Hematopoietic multipotent progenitor cell treated with erythropoietin and hydrocortisone succinate and interleukin-3 and kit ligand, for 4 days (in vitro differentiated cells): ENCODE results near the gene TBX15.

Source experiments
- DNase-seq: peaks from one replicate; pipeline ENCODE4 v3.0.0-alpha.2; 2015

TBX15 gene

GRCh38 chr1:118878661-118879060 lies 109.5 kb downstream of the TBX15 start:
- DNase-seq = no peak

GRCh38 chr1:118877668-118878396 lies 110.3 kb downstream of the TBX15 start:
- no peak for DNase-seq

GRCh38 chr1:118871582-118872171 lies 116.5 kb downstream of the TBX15 start:
- DNase-seq = no peak

GRCh38 chr1:118868387-118868786 lies 119.8 kb downstream of the TBX15 start:
- DNase-seq = no peak

DNA sequence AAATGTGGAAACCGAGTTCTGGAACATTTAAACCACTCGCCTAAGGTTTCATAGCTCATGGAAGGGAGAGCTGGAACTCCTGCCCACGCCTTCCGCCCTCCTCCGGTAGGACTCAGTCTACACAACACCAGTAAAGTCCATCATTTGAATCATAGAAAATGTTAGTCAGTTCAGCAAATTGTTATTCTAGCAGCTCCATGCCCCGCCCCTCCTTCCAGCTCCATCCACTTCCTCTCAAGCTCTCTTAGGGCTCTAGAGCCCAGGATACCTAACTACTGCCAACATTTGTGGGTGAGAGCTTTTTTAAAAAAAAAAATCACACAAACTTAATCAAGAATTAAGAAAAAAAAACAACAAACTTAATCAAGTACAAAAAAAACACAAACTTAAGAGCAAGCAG lies 121.8 kb downstream of the TBX15 start:
- no peak for DNase-seq

GRCh38 chr1:118863688-118864087 lies 124.5 kb downstream of the TBX15 start:
- DNase-seq = no peak

DNA sequence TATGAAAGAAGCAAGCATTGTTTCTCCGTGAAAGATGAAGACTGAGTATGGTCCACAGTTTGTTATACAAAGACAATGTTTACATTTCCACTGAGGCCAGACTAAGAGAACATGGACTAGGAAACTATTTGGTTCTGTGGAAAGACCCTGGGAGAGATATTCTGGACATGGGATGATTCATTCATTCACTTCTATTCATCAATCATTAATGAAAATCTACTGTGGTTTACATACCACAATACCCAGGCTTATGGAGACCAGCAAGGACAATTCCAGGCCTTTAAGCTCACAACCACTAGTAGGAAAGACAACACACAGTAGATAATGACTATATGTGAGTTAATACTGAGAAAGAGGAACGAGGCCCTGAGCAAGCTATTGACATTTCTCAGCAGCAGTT lies 125.4 kb downstream of the TBX15 start:
- DNase-seq = no peak

DNA sequence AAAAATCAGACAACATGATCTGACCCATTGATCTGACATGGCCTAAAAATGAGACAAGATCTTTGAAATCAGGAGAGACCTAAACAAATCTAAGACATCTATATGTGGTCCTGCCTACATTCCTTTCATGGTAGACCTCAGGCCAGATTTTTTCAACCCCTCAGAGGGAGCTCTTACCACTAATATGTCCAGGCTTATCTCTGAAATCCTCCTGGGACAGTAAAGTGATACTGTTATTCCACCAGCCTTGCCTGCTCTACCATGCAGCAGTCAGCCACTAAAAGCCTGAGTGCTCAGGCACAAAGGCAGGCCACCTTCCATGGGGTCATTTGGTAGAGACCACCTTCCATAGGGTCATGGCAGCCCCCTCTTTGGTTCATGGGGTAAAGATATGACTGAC lies 126.9 kb downstream of the TBX15 start:
- DNase-seq = no peak

- no peak for DNase-seq
Measured at GRCh38 chr1:118859999-118860398, 128.1 kb downstream of the TBX15 start.

DNA sequence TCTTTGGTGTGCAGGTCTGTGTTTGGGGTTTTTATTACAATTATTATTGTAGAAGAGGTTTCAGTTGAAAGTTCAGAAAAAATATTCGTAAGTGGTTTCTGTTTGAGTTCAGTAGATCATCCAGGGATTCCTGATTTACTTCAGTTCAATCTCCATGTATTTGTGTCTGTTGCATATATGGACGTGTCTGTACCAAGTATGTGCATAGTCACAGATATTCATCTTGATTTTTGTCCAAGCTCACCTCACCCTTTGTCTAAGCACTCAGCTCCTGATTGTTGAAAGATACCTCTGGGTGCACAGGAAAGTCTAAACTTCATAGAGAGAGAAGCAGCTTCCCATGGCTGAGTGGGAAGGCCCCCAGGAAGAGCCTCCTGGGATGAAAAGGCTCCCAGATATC lies 141.7 kb downstream of the TBX15 start:
- DNase-seq = no peak

- DNase-seq = no peak
Measured at GRCh38 chr1:118842452-118843201, 145.5 kb downstream of the TBX15 start.

- DNase-seq = no peak
Measured at GRCh38 chr1:118841521-118841920, 146.6 kb downstream of the TBX15 start.
